ENCODE measurements around the gene MRGPRX2. TPM values are rescaled to one million over a fixed set of nuclear protein-coding genes. Genes with fewer than 3 reads are reported as not detected.
A peak's percentile ranks its signal among the peaks of the same experiment; 100 is the strongest.

MRGPRX2 gene
- total and polyA plus RNA-seq, 10 of the 15 experiments (the other 5 are each of a cell fraction or from before 2014, with no cell fraction given), result 0.03 to 0.11 TPM; not detected in 8

DNA sequence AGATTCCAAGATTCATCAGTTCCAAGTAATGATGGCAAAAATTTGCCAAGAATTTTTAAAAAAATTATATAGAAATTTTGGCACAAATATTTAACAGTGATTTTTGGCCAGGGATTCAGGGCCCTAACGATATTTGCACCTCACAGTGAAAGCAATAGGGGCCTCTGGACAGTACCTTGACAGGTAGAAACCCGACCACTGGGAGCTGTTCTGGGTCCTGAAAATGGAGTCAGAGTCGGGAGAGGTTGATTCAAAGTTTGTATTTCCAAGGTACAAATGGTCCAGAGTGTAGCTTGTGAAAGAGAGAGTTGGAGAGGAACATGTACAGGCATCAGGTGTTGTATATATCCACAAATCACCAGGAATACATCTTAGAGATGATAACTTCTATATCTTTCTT lies 41.6 kb downstream of the MRGPRX2 start:
- ChIA-PET RAD21 (ENCODE audit: unreplicated experiment) (no interaction called here), SMC1A (ENCODE audit: uncharacterized antibody, unreplicated experiment) (no interaction called here), POLR2A (no interaction called here)

More for the DNA sequence above, 41.6 kb downstream of the MRGPRX2 start:
- Histone ChIP-seq H3K79me2 (ENCODE audit: control insufficient read depth, insufficient read depth, low read length) (no peaks in the 10 kb centered on the region), H3K4me1 (ENCODE audit: control insufficient read depth, insufficient read depth, low read length) (no peaks in the 10 kb centered on the region), H2AFZ (ENCODE audit: control insufficient read depth, low read depth, low read length) (no peak overlapping the region), H4K20me1 (ENCODE audit: control insufficient read depth, insufficient read depth) (no peaks in the 10 kb centered on the region), H3K36me3 (ENCODE audit: control insufficient read depth in 2 of 2, insufficient read depth in 2 of 2, low read length in 1 of 2) (no peaks in the 10 kb centered on the region), H3K9ac (ENCODE audit: control insufficient read depth, insufficient read depth, low read length) (no peak overlapping the region), H3K27ac (ENCODE audit: control insufficient read depth, insufficient read depth) (no peak overlapping the region), H3K9me3 (replicated peaks; ENCODE audit: control insufficient read depth, insufficient read depth, low read length) (no peaks in the 10 kb centered on the region), H3K4me2 (ENCODE audit: control insufficient read depth, insufficient read depth) (no peak overlapping the region), H3K4me3 (no peak overlapping the region), H3K27me3 (replicated peaks in 1 of 2; ENCODE audit: control insufficient read depth in 2 of 2, insufficient read depth in 2 of 2, low read length in 1 of 2) (no peaks in the 10 kb centered on the region; a peak in 1 of 4 replicates)
- TF ChIP-seq, protein P1, sequence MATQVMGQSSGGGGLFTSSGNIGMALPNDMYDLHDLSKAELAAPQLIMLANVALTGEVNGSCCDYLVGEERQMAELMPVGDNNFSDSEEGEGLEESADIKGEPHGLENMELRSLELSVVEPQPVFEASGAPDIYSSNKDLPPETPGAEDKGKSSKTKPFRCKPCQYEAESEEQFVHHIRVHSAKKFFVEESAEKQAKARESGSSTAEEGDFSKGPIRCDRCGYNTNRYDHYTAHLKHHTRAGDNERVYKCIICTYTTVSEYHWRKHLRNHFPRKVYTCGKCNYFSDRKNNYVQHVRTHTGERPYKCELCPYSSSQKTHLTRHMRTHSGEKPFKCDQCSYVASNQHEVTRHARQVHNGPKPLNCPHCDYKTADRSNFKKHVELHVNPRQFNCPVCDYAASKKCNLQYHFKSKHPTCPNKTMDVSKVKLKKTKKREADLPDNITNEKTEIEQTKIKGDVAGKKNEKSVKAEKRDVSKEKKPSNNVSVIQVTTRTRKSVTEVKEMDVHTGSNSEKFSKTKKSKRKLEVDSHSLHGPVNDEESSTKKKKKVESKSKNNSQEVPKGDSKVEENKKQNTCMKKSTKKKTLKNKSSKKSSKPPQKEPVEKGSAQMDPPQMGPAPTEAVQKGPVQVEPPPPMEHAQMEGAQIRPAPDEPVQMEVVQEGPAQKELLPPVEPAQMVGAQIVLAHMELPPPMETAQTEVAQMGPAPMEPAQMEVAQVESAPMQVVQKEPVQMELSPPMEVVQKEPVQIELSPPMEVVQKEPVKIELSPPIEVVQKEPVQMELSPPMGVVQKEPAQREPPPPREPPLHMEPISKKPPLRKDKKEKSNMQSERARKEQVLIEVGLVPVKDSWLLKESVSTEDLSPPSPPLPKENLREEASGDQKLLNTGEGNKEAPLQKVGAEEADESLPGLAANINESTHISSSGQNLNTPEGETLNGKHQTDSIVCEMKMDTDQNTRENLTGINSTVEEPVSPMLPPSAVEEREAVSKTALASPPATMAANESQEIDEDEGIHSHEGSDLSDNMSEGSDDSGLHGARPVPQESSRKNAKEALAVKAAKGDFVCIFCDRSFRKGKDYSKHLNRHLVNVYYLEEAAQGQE (IDR thresholded peaks at IDR 0.05; ENCODE audit: low read depth, low read length), result peak; percentile 81
- TF ChIP-seq, protein P2, sequence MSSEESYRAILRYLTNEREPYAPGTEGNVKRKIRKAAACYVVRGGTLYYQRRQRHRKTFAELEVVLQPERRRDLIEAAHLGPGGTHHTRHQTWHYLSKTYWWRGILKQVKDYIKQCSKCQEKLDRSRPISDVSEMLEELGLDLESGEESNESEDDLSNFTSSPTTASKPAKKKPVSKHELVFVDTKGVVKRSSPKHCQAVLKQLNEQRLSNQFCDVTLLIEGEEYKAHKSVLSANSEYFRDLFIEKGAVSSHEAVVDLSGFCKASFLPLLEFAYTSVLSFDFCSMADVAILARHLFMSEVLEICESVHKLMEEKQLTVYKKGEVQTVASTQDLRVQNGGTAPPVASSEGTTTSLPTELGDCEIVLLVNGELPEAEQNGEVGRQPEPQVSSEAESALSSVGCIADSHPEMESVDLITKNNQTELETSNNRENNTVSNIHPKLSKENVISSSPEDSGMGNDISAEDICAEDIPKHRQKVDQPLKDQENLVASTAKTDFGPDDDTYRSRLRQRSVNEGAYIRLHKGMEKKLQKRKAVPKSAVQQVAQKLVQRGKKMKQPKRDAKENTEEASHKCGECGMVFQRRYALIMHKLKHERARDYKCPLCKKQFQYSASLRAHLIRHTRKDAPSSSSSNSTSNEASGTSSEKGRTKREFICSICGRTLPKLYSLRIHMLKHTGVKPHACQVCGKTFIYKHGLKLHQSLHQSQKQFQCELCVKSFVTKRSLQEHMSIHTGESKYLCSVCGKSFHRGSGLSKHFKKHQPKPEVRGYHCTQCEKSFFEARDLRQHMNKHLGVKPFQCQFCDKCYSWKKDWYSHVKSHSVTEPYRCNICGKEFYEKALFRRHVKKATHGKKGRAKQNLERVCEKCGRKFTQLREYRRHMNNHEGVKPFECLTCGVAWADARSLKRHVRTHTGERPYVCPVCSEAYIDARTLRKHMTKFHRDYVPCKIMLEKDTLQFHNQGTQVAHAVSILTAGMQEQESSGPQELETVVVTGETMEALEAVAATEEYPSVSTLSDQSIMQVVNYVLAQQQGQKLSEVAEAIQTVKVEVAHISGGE (CRISPR knock-in tag; IDR thresholded peaks at IDR 0.05), result no peak
- in situ Hi-C loops (cut with MboI) (no loop called here), intact Hi-C loops (cut with micrococcal nuclease; ENCODE audit: unreplicated experiment) (no loop called here)
- ATAC-seq, result no peak
- 1% methylated on average over 3 of the region's 3 CpGs for WGBS (ENCODE audit: insufficient coverage, insufficient replicate concordance, low lambda C conversion rate, missing lambda C conversion rate)
- no peak for DNase-seq (ENCODE audit: low read depth, low spot score)
- FAIRE-seq, result no peak
- BruUV-seq (replicated peaks), result no TSS peak
- CTCF ChIA-PET, result no interaction called here

All from GM12878 (cell line).